GM23248 (cell line): ENCODE measurements around the gene CCDC38. TPM values are rescaled to one million over a fixed set of nuclear protein-coding genes. Genes with fewer than 3 reads are reported as not detected.

Experiments used
- DNase-seq: peaks from one replicate; pipeline ENCODE4 v3.0.0-alpha.2; 2015
- H2AFZ ChIP-seq: fragments of 200-600 bp; sonication (generic); 2 replicates; pipeline ENCODE4 v1.6.1; 2016; ENCODE audit warnings: antibody characterized with exemption
- H3F3A ChIP-seq: fragments of 200-600 bp; sonication (generic); 2 replicates; pipeline ENCODE4 v1.6.1; 2016; ENCODE audit warnings: mild to moderate bottlenecking, antibody characterized with exemption, mixed run types; ENCODE audit not compliant: insufficient read depth
- H3K27ac ChIP-seq: fragments of 200-600 bp; sonication (generic); 2 replicates; pipeline ENCODE4 v1.5.1; 2016; ENCODE audit warnings: mild to moderate bottlenecking
- H3K27me3 ChIP-seq: fragments of 200-600 bp; sonication (generic); replicated peaks from 2 replicates; pipeline ENCODE4 v1.6.1; 2016; ENCODE audit warnings: mild to moderate bottlenecking; ENCODE audit not compliant: insufficient read depth
- H3K36me3 ChIP-seq: fragments of 200-600 bp; sonication (generic); 2 replicates; pipeline ENCODE4 v1.6.1; 2016; ENCODE audit warnings: low read depth, mild to moderate bottlenecking
- H3K4me1 ChIP-seq: fragments of 200-600 bp; sonication (generic); 2 replicates; pipeline ENCODE4 v1.6.1; 2016; ENCODE audit warnings: mild to moderate bottlenecking; ENCODE audit not compliant: insufficient read depth
- H3K4me2 ChIP-seq: fragments of 200-600 bp; sonication (generic); one replicate; pipeline ENCODE4 v1.6.1; 2016; ENCODE audit warnings: mild to moderate bottlenecking; ENCODE audit not compliant: unreplicated experiment
- H3K4me3 ChIP-seq: fragments of 200-600 bp; sonication (generic); 2 replicates; pipeline ENCODE4 v1.5.1; 2016; ENCODE audit warnings: mild to moderate bottlenecking
- H3K79me2 ChIP-seq: fragments of 200-600 bp; sonication (generic); 2 replicates; pipeline ENCODE4 v1.6.1; 2016; ENCODE audit warnings: mild to moderate bottlenecking; ENCODE audit not compliant: insufficient read depth
- H3K9ac ChIP-seq: fragments of 200-600 bp; sonication (generic); 2 replicates; pipeline ENCODE4 v1.6.1; 2016; ENCODE audit warnings: mild to moderate bottlenecking
- H3K9me2 ChIP-seq: fragments of 200-600 bp; sonication (generic); 2 replicates; pipeline ENCODE4 v1.6.1; 2016; ENCODE audit warnings: mixed run types, mild to moderate bottlenecking, moderate library complexity; ENCODE audit not compliant: insufficient read depth
- H3K9me3 ChIP-seq: fragments of 200-600 bp; sonication (generic); one replicate; pipeline ENCODE4 v1.6.1; 2017; ENCODE audit warnings: low read depth
- H4K20me1 ChIP-seq: fragments of 200-600 bp; sonication (generic); 2 replicates; pipeline ENCODE4 v1.6.0; 2016; ENCODE audit not compliant: insufficient read depth
- EZH2 ChIP-seq: fragments of 200-600 bp; sonication (generic); IDR thresholded peaks from 2 replicates; pipeline ENCODE4 v1.6.1; 2018; ENCODE audit warnings: antibody characterized with exemption, mild to moderate bottlenecking; ENCODE audit not compliant: insufficient read depth, poor library complexity, severe bottlenecking
- EZH2phosphoT487 ChIP-seq: fragments of 200-600 bp; sonication (generic); IDR thresholded peaks from 2 replicates; pipeline ENCODE4 v1.6.1; 2018; ENCODE audit warnings: antibody characterized with exemption, moderate library complexity, mild to moderate bottlenecking, low read depth; ENCODE audit not compliant: insufficient read depth
- WGBS, 2 experiments: methylation state at CpG; one replicate each; pipeline ENCODE4 v1.1.6; 2015 to 2017; ENCODE audit warnings: low lambda C conversion rate in 2 of 2, low coverage in 1 of 2; ENCODE audit errors: missing lambda C conversion rate in 2 of 2; 5-methylcytosine and 5-hydroxymethylcytosine counted together
- in situ Hi-C: fragments of 300-500 bp; cut with MboI; formaldehyde crosslinking; loops from 2 replicates; pipeline ENCODE4 v1.15.0; 2020
- polyA plus RNA-seq: library from polyadenylated mRNA; unstranded; fragments of >200 nt; fragmentation: Nextera tagmentation; extraction: Ambion mirVana; gene quantifications from 2 replicates; pipeline ENCODE4 v1.2.1, GENCODE V29; 2016
- total RNA-seq: library from RNA; depleted of rRNA; stranded (reverse); fragments of >200 nt; shearing (Covaris generic); gene quantifications from 2 replicates; pipeline ENCODE4 v1.2.3, GENCODE V29; 2014

CCDC38 gene
- total and polyA plus RNA-seq, 2 experiments from 2014 or later = under 0.01 to 0.06 TPM

DNA sequence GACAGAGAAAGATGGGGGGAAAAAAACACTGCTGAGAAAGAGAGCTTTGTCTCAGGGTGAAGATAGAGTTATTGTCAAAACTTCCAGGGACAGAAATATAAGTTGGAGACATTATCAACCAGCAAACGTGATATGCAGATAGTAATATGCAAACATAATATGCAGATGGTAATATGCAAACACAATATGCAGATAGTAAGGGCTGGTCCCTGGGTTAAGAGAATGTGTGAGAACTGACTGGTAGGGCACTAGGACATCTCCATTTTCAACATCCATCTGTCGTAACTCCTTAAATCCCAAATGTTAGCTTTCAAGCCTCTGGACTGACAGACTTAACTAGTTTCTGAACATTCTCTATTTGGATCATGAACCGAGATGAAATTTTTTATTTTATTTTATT is 51.5 kb downstream of the CCDC38 start:
- no peak overlapping the region for H3K27ac ChIP-seq
- no peaks in the 10 kb centered on the region for H3F3A ChIP-seq
- H3K4me3 ChIP-seq = no peak overlapping the region
- in situ Hi-C loops = no loop called here
- 0 out of 2 replicates have a peak, but pooled peaks cover 3% of the 10 kb centered on the region for H3K27me3 ChIP-seq
- WGBS, 2 experiments = 63 to 64% methylated on average over 3 of the region's 3 CpGs
- TF ChIP-seq EZH2 (no peak), EZH2phosphoT487 (no peak)
- no peaks in the 10 kb centered on the region for H3K9me3 ChIP-seq
- H3K79me2 ChIP-seq = no peaks in the 10 kb centered on the region
- H3K36me3 ChIP-seq = no peaks in the 10 kb centered on the region
- H2AFZ ChIP-seq = no peak overlapping the region
- no peak overlapping the region for H3K9ac ChIP-seq
- H3K4me1 ChIP-seq = no peaks in the 10 kb centered on the region
- H4K20me1 ChIP-seq = no peaks in the 10 kb centered on the region
- no peaks in the 10 kb centered on the region for H3K9me2 ChIP-seq
- DNase-seq = no peak
- no peak overlapping the region for H3K4me2 ChIP-seq

DNA sequence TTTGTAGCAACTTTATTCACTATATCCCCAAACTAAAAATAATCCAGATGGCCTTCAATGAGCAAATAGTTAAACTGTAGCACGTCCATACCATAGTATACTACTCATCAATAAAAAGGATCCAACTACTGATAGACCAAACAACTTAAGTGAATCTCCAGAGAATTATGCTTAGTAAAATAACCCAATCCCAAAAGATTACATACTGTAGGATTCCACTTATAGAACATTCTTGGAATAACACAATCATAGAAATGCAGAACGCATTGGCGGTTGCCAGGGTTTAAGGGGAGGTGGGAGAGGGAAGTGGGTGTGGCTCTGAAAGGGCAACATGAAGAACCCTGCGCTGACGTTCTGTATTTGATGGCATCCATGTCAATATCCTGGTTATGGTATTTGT is 55.1 kb downstream of the CCDC38 start:
- no peaks in the 10 kb centered on the region for H4K20me1 ChIP-seq
- DNase-seq = no peak
- TF ChIP-seq EZH2 (no peak), EZH2phosphoT487 (no peak)

DNA sequence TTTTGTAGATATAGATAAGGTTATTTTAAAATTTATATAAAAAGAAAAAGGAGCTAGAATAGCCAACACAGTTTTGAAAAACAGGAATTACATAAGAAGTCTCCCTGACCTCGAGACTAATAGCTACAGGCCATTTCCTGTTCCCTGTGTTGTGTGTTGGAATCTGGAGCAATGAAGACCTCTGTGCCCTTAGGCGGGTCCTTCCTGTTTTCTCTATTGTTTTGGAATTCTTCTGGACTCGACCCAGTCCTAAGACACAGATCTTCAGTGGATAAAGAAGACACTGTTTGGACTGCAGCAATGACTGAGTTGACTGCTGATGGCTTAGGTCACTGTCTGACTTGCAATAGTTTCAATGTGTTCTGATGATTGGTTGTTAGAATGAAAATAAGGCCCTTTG is 57.4 kb downstream of the CCDC38 start:
- no peak for DNase-seq

More for the DNA sequence above, 55.1 kb downstream of the CCDC38 start:
- H3K79me2 ChIP-seq = no peaks in the 10 kb centered on the region
- no peaks in the 10 kb centered on the region for H3K9me3 ChIP-seq
- in situ Hi-C loops = no loop called here
- no peak overlapping the region for H3K4me3 ChIP-seq
- H3K9me2 ChIP-seq = no peaks in the 10 kb centered on the region
- no peaks in the 10 kb centered on the region for H3K27me3 ChIP-seq
- H2AFZ ChIP-seq = no peak overlapping the region
- WGBS, 2 experiments = 75 to 80% methylated on average over 5 of the region's 5 CpGs
- no peak overlapping the region for H3K27ac ChIP-seq
- H3K4me2 ChIP-seq = no peak overlapping the region
- peaks cover 4% of the 10 kb centered on the region for H3K4me1 ChIP-seq
- H3K36me3 ChIP-seq = no peaks in the 10 kb centered on the region
- peaks cover 5% of the 10 kb centered on the region; the same call in 1 of the 2 replicates for H3F3A ChIP-seq
- no peak overlapping the region for H3K9ac ChIP-seq

DNA sequence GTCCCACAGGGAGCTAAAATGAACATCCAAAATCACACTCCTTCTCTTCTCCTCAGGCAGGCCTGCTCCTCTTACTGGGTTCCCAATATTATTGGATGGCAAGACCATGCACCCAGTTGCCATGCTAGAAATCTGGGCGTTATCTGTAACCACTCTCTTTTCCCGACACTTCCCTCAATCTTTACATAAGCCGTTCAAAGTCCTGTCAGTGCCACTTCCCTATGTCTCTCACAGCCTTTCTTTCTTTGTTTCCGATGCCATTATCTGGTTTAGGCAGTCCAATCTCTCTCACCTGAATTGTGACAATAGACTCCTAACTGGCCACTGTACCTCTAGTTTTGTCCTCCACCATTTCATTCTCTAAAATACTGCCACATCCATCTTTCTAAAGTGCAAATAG is 59.5 kb downstream of the CCDC38 start:
- H3K9me3 ChIP-seq = no peaks in the 10 kb centered on the region
- H3K4me1 ChIP-seq = peaks cover 24% of the 10 kb centered on the region
- TF ChIP-seq EZH2 = no peak
- no peak for TF ChIP-seq EZH2phosphoT487
- H3K4me3 ChIP-seq = no peak overlapping the region
- no peak overlapping the region for H3K4me2 ChIP-seq
- no peak overlapping the region for H2AFZ ChIP-seq
- H3K36me3 ChIP-seq = no peaks in the 10 kb centered on the region
- peaks cover 15% of the 10 kb centered on the region; the same call in 1 of the 2 replicates for H3F3A ChIP-seq
- no peaks in the 10 kb centered on the region for H3K9me2 ChIP-seq
- H3K27me3 ChIP-seq = no peaks in the 10 kb centered on the region
- in situ Hi-C loops = no loop called here
- no peak for DNase-seq
- WGBS, 2 experiments = 98 to 100% methylated on average over 4 of the region's 4 CpGs
- no peaks in the 10 kb centered on the region for H3K79me2 ChIP-seq
- H3K27ac ChIP-seq = no peak overlapping the region
- no peak overlapping the region for H3K9ac ChIP-seq
- H4K20me1 ChIP-seq = no peaks in the 10 kb centered on the region

More for the DNA sequence above, 57.4 kb downstream of the CCDC38 start:
- H3K27ac ChIP-seq = no peak overlapping the region
- peaks cover 15% of the 10 kb centered on the region; the same call in 1 of the 2 replicates for H3F3A ChIP-seq
- no peak overlapping the region for H3K4me3 ChIP-seq
- in situ Hi-C loops = no loop called here
- H3K9me2 ChIP-seq = no peaks in the 10 kb centered on the region
- H3K9ac ChIP-seq = no peak overlapping the region
- no peak for TF ChIP-seq EZH2phosphoT487
- no peak for TF ChIP-seq EZH2
- no peaks in the 10 kb centered on the region for H4K20me1 ChIP-seq
- no peaks in the 10 kb centered on the region for H3K36me3 ChIP-seq
- H3K4me2 ChIP-seq = no peak overlapping the region
- H3K79me2 ChIP-seq = no peaks in the 10 kb centered on the region
- H3K9me3 ChIP-seq = no peaks in the 10 kb centered on the region
- no peak overlapping the region for H2AFZ ChIP-seq
- H3K4me1 ChIP-seq = peaks cover 20% of the 10 kb centered on the region
- 74 to 77% methylated on average over 3 of the region's 3 CpGs for WGBS, 2 experiments
- no peaks in the 10 kb centered on the region for H3K27me3 ChIP-seq

DNA sequence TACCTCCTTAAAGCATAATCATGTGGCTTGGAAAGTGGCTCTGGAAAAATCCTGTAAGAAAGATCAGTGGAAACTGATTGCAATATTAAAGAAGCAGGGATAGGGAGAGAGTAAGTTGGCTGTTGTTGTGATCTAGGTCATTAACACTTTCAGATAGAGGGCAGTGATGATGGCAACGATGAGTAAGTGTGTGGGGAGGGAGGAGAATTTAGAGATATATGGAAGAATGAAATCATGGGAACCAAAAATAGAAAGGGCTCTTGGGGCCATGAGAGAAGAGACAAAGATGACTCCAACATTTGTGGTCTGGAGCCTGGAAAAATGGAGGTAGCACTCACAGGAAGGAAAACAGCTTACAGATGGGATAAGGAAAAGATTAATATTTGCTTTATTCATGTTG is 60.3 kb downstream of the CCDC38 start:
- peak; percentile 83 for DNase-seq

More for the DNA sequence above, 60.3 kb downstream of the CCDC38 start:
- Histone ChIP-seq H3K9ac (peak overlapping the region; percentile 40), H3K4me2 (peak overlapping the region; percentile 82), H3K9me3 (no peaks in the 10 kb centered on the region), H4K20me1 (no peaks in the 10 kb centered on the region), H2AFZ (peak overlapping the region; percentile 54), H3K79me2 (no peaks in the 10 kb centered on the region), H3F3A (peaks cover 22% of the 10 kb centered on the region), H3K9me2 (no peaks in the 10 kb centered on the region), H3K27ac (peak overlapping the region; percentile 74), H3K36me3 (no peaks in the 10 kb centered on the region), H3K27me3 (no peaks in the 10 kb centered on the region), H3K4me3 (peak overlapping the region; percentile 46), H3K4me1 (peaks cover 32% of the 10 kb centered on the region)
- in situ Hi-C loops = no loop called here
- 0 to 2% methylated on average over 1 of the region's 1 CpG for WGBS, 2 experiments
- no peak for TF ChIP-seq EZH2
- no peak for TF ChIP-seq EZH2phosphoT487
